Fibroblast of skin of abdomen (primary cell): ENCODE results near the gene IL22RA1. TPM values are rescaled to one million over a fixed set of nuclear protein-coding genes. Genes with fewer than 3 reads are reported as not detected.

Experiments
- DNase-seq: peaks from one replicate; pipeline ENCODE4 v3.0.0-alpha.2; 2013
- polyA plus RNA-seq, 2 experiments: library from polyadenylated mRNA; unstranded; fragments of 120-200 nt; gene quantifications; one replicate each; pipeline ENCODE4 v1.2.1, GENCODE V29; 2013; ENCODE audit not compliant: insufficient read length in 2 of 2

The IL22RA1 gene
- not detected for polyA plus RNA-seq (2013, experiment 1 of 2; ENCODE audit: insufficient read length)
- polyA plus RNA-seq (2013, experiment 2 of 2; ENCODE audit: insufficient read length) = not detected

GRCh38 chr1:24142546-24143534 lies at the start of gene IL22RA1:
Gene IL22RA1, minus strand, starts transcription at chr1:24143140. Its CDS starts 58 bp downstream, at chr1:24143082.
- no peak for DNase-seq

DNA sequence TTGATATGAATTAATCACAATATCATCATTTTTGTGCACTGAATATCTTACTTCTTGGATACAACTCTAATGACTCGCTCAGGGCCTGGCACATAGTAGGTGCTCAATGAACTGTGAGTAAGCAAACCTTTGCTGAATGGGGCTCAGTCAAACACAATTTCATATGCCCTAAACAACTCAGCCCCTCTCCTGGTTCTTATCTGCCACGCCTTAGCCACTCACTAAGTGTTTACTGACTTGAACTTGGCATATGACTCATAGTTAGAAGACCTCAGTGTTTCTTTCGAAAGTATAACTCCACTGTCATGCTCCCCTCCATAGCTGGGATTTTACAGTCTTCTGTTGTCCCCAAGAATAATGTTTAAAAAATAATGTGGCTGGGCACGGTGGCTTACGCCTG lies 48.9 kb upstream of the IL22RA1 start:
- DNase-seq = no peak

DNA sequence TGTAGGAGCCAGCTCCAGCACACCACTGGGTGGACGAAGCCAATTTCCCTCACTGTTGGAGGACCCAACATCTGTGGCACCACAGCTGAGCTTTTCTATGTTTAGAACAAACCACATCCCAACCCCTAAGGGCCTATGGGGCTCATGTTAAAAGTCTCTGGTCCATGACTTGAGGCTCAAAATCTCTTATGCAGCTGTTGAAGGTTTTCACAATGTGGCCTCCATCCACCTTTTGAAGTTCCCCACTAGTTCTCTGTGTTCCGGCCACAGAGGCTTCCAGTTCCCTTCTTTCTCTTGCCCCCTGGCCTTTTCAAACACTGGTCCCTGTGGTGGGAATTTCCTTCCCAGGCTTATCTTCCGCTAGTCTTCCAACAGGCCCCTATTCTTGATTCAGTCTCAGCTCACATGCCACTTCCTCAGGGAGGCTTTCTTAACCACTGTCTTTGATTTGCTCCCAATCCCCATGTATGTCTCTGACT lies 48.1 kb upstream of the IL22RA1 start:
- DNase-seq = no peak

- no peak for DNase-seq
Observed at GRCh38 chr1:24189528-24189927, 46.6 kb upstream of the IL22RA1 start.

GRCh38 chr1:24186993-24187790 lies 44.3 kb upstream of the IL22RA1 start, which contains the start of gene IFNLR1:
Gene IFNLR1, minus strand, starts transcription at chr1:24187289. Its CDS starts 41 bp downstream, at chr1:24187248.
- DNase-seq = no peak

GRCh38 chr1:24186711-24186992 lies 43.7 kb upstream of the IL22RA1 start:
- no peak for DNase-seq

DNA sequence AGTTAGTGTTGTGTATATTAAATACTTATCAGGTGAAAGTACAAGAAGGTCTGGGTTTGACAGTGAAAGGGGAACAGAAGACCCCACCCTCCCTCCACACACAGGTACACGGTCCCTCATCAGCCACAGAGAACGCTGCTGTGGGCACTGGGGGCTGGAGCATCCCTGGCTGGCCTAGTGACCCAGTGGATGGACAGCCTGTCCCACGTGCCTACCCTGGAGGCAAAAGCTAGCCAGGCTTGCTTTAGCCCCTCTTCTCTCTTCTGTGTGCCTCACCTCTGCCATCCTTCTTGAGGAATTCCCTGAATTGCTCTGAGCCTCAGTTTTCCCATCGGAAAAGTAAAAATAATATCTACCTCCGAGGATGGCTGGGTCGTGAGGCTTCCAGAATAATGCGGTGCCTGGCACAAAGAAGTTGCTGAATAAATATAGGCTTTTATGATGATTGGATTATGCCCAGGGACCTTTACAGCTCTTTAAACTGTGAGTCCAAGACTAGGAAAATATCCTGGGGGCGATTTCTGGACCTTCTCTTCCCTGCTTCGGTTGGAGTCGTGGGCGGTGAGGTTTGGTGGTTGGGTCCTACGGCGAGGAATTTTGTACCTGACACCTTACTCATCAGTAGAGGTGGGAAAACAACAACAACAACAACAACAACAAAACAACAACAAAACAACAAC lies 43.2 kb upstream of the IL22RA1 start:
- DNase-seq = no peak

- DNase-seq = no peak
Observed at GRCh38 chr1:24185076-24185475, 42.1 kb upstream of the IL22RA1 start.

DNA sequence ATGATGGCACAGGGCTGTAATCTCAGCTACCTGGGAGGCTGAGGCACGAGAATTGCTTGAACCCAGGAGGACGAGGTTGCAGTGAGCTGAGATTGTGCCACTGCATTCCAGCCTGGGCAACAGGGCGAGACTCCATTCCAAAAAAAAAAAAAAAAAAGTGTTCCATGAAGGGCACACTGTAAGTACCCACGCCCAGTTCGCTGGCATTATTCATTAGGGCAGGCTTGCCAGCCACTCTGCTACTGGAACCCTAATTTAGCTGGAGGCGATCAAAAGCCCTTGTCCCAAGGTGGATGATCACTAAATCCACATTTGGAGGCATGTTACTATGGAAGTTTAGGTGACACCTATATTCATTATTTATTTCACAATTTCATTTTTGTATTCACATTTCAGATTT lies 39.1 kb upstream of the IL22RA1 start:
- DNase-seq = no peak

DNA sequence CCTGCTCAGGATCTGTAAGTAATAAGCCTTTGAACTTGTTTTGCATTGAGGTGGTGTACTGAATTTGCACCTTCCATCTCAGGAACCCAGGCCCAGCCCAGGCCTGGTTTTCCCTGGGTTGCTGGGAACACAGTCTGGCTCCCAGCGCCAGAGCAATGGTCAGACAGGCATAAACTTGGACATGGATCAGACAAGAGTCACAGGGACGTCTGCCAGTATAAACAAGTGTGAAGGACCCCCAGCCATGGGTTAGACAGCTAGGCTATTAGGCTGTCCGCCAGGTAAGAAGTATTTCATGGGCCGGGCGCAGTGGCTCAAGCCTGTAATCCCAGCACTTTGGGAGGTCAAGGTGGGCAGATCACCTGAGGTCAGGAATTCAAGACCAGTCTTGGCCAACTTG lies 38.7 kb upstream of the IL22RA1 start:
- DNase-seq = no peak

- no peak for DNase-seq
Observed at GRCh38 chr1:24180676-24181075, 37.7 kb upstream of the IL22RA1 start.

- no peak for DNase-seq
Observed at GRCh38 chr1:24179251-24179840, 36.4 kb upstream of the IL22RA1 start.

DNA sequence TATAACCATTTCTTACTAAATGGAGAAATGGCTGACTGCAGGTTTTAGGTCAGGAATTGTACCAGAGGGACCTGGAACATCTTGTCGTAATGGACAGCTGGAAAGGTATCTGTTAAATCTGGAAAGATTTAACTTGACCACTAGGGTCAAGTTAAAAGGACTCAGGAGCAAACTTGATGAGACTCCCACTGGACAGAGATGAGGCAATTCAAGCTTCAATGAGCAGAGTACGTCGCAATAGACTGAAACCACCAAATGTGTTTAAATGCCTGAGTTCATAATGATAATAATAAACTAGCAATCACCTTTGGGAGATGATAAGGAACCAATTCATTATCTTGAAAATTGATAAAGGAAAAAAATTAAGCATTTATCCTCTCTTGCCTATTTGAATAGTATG lies 35.5 kb upstream of the IL22RA1 start:
- no peak for DNase-seq

DNA sequence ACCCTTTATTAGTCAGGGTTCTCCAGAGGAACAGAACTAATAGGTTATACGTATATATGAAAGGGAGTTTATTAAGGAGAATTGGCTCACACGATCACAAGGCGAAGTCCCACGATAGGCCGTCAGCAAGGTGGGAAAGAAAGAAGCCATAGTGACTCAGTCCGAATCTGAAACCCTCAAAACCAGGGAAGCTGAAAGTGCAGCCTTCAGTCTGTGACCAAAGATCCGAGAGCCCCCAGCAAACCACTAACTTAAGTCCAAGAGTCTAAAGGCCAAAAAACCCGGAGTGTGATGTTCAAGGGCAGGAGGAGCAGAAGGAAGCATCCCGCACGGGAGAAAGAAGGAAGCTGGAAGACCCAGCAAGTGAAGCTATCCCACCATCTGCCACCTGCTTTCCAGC lies 34.2 kb upstream of the IL22RA1 start:
- DNase-seq = no peak

DNA sequence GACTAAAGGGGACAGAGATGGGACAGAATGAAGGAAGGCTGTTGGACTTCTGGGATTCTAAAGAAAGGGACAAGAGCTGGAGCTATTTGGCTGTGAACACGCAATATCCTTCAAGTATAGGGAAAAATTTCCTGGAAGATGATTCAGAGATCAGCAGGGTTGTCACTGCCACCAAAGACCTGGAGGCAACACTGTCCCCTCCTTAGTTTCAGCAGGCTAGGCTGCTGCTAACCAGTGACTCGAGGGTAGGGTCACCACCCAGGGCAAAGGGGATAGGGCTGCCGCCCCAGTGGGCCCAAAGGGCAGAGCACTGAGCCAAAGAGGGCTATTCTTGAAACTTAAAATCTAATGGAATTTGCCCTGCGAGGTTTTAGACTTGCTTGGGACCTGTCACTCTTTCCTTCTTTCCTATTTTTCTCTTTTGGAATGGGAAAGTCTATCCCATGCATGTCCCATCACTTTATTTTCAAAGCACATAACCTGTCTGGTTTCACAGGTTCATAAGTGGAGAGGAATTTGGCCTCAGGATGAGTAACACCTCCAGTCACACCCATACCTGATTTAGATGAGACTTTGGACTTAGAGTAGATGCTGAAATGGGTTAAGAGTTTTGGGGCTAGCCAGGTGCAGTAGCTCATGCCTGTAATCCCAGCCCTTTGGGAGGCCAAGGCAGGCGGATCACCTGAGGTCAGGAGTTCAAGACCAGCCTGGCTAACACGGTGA lies 32.3 kb upstream of the IL22RA1 start:
- DNase-seq = no peak

DNA sequence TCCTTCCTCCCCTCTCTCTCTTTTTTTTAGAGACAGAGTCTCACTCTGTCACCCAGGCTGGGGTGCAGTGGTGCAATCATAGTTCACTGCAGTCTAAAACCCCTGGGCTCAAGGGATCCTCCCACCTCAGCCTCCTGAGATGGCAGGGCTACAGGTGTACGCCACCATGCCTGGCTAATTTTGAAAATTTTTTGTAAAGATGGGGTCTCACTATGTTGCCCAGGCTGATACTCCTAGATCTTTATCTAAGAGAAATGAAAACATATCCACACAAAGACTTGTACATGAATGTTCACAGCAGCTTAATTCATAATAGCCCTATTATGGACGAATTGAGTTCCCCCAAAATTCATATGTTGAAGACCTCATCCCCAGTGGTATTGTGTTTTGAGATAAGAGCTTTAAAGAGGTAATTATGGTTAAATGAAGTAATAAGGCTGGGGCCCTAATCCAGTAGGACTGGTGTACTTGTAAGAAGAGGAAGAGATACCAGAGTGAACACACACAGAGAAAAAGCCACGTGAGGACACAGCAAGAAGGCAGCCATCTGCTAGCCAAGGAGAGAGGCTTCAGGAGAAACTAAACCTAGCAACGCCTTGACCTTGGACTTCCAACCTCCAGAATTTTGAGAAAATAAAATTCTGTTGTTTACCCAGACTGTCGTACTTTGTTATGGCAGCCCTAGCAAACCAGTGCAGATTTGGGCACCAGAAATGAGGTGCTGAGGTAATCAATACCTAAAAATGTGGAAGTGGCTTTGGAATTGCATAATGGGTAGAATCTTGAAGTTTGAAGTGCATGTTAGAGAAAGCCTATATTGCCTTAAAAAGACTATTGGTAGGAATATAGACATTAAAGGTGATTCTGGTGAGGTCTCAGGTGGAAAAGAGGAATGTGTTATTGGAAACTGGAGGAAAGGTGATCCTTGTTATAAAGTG lies 31.0 kb upstream of the IL22RA1 start:
- no peak for DNase-seq

DNA sequence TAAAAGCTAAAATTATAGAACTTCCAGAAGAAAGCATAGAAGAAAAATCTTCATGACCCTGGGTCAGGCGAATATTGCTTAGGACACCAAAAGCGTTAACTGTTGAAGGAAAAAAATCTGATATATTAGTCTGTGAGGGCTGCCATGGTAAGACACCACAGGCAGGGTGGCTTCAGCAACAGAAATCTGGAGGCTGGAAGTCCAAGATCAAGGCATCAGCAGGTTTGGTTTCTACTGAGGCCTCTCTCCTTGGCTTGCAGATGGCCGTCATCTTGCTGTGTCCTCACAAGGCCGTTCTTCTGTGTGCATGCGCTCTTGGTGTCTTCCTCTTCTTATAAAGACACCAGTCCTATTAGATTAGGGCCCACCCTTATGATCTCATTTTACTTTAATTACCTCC lies 29.7 kb upstream of the IL22RA1 start:
- DNase-seq = no peak

- DNase-seq = no peak
Observed at GRCh38 chr1:24169286-24169685, 26.3 kb upstream of the IL22RA1 start.

DNA sequence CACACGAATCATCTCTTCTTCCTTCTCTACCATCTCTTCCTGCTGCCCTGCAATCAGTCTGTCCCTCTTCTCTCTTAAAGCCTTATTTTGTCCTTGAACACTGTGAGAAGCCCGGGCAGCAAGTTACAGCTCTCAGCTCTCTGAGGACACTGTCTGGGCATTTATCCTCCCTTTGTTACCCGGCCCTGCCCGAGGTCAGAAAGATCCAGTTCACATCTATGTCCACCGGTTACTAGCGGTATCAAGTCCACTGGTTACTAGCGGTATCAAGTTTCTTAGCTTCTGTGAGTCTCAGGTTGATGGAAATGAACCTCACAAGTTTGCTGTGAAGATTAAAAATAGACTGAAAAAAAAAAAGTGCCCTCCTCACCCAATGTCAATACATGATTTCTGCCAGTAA lies 25.3 kb upstream of the IL22RA1 start:
- DNase-seq = no peak

DNA sequence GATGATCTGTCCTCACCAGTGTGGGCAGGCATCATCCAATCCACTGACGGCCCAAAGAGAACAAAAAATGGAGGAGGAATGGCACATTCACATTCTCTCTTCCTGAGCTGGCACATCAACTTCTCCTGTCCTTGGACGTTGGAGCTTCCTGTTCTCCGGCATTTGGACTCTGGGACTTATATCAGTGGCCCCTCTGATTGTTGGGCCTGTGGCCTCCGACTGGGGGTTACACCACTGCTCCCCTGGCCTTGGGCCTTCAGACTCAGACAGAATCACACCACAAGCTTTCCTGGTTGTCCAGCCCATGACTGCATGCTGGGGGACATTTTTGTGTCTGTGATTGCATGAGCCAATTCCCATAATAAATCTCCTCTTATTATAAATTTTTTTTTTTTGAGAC lies 24.1 kb upstream of the IL22RA1 start:
- DNase-seq = no peak
